Suppressor macrophage (primary cell): ENCODE results near the gene CWF19L2.

Source experiments
- DNase-seq, 4 experiments: peaks; one replicate each; pipeline ENCODE4 v3.0.0-alpha.2; 2020 to 2022

The CWF19L2 gene

DNA sequence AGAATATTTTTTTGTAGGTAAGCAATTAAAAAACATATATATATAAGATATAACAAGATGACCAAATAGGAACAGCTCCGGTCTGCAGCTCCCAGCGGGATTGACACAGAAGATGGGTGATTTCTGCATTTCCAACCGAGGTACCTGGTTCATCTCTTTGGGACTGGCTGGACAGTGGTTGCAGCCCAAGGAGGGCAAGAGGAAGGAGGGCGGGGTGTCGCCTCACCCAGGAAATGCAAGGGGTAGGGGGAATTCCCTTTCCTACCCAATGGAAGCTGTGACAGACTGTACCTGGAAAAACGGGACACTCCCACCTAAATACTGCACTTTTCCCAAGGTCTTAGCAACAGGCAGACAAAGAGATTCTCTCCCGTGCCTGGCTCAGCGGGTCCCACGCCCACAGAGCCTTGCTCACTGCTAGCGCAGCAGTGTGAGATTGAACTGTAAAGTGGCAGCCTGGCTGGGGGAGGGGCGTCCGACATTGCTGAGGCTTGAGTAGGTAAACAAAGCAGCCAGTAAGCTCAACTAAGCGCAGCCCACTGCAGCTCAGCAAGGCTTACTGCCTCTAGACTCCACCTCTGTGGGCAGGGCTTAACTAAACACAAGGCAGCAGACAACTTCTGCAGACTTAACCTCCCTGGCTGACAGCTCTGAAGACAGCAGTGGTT lies 163.8 kb downstream of the CWF19L2 start:
- no peak for DNase-seq

DNA sequence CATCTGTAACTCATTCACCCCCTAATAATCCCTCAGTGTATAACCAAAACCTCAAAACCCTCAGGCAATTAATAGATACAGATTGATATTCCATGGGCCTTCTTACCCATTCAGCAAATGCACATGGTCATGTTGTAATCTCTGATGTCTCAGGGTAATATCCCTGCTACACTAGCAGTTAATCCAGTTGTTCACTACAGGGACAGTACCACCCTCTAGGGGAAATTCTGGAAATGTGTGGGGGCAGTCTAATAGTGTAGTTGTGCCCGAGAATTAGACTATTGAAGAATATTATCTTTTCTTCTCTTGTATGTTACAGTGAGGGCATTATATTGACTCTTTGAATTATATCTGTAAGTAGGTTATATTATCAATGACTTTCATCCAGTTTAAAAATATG lies 175.4 kb downstream of the CWF19L2 start:
- DNase-seq, result no peak
